ENCODE data around the gene ARF3.

The ARF3 gene

DNA sequence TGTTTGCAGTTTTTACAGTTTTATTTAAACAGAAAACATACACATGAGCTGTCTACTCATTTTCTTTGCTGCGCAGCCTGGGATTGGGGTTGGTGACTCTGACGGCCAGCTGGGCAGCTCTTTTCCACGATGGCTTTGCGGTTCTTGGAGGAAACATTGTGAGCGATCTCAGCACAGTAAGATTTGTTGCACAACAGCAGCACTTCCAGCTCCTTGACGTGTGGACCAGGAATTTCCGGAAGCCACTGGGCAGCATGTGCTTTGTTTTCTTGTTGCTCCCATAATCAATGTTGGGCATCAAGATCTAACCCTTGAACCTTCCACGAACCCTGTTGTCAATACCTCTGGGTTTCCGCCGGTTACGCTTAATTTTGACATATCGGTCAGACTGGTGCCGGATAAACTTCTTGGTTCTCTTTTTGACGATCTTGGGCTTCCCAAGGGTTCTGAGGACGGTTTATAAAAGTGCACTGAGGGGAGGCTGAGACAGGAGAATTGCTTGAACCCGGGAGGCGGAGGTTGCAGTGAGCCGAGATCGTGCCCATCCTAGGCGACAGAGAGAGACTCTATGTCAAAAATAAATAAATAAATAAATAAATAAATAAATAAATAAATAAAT, 53.8 kb downstream of the ARF3 start:
- no peak for DNase-seq (ENCODE audit: extremely low read depth, low read depth)

DNA sequence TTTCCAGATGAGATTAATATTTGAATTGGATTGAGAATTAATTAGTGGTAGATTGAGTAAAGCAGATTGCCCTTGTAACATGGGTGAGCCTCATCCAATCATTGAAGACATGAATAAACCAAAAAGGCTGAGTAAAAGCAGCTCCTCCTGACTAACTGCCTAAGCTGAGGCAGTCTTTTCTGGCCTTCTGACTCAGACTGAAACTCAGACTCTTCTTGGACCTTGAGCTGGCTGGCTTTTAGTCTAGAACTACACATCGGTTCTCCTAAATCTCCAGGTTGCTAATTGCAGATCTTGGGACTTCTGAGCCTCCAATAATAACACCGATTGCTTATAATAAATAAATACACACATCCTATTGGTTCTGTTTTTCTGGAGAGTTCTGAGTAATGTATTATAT, 56.0 kb downstream of the ARF3 start:
- no peak for DNase-seq (ENCODE audit: extremely low read depth, low read depth)
- TF ChIP-seq, protein P1, sequence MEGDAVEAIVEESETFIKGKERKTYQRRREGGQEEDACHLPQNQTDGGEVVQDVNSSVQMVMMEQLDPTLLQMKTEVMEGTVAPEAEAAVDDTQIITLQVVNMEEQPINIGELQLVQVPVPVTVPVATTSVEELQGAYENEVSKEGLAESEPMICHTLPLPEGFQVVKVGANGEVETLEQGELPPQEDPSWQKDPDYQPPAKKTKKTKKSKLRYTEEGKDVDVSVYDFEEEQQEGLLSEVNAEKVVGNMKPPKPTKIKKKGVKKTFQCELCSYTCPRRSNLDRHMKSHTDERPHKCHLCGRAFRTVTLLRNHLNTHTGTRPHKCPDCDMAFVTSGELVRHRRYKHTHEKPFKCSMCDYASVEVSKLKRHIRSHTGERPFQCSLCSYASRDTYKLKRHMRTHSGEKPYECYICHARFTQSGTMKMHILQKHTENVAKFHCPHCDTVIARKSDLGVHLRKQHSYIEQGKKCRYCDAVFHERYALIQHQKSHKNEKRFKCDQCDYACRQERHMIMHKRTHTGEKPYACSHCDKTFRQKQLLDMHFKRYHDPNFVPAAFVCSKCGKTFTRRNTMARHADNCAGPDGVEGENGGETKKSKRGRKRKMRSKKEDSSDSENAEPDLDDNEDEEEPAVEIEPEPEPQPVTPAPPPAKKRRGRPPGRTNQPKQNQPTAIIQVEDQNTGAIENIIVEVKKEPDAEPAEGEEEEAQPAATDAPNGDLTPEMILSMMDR (IDR thresholded peaks at IDR 0.05; ENCODE audit: low read depth, low read length), result no peak

More for the DNA sequence above, 53.8 kb downstream of the ARF3 start:
- TF ChIP-seq, protein P1 (IDR thresholded peaks at IDR 0.05; ENCODE audit: low read depth, low read length), result no peak

DNA sequence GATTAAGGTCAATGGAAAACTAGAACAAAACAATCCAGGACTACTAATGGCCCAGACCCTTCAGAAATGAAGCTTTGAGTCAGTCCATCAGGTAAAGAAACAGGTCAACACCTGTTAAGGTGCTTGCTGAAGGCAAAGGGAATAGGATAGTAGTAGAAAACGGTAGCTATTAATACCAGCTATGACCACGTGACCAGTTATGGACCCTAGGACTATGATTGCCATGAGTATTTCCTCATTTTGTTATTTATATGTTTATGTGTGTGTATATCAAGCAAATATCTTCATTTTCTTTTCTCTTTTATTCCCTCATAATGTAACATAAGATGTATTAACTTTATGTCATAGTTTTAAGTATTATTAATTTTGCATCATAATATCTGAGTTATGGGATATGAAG, 57.6 kb downstream of the ARF3 start:
- TF ChIP-seq, protein P1 (IDR thresholded peaks at IDR 0.05; ENCODE audit: low read depth, low read length), result no peak
- no peak for DNase-seq (ENCODE audit: extremely low read depth, low read depth)

DNA sequence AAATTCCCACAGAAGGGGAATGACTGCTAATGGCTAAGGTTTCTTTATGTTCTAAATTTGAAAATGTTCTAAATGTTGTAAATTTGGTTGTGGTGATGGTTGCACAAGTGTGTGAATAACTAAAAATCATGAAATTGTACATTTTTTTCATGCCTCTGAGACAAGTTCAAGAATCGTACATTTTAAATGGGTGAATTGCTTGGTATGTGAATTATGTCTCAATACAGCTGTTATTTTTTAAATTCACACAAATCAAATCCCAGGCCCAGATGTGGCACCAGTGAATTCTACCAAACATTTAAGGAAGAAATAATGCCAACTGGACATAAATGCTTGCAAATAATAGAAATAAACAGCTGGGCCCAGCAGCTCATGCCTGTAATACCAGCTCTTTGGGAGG, 63.0 kb downstream of the ARF3 start:
- TF ChIP-seq, protein P1 (IDR thresholded peaks at IDR 0.05; ENCODE audit: low read depth, low read length), result no peak
- DNase-seq (ENCODE audit: extremely low read depth, low read depth), result no peak

DNA sequence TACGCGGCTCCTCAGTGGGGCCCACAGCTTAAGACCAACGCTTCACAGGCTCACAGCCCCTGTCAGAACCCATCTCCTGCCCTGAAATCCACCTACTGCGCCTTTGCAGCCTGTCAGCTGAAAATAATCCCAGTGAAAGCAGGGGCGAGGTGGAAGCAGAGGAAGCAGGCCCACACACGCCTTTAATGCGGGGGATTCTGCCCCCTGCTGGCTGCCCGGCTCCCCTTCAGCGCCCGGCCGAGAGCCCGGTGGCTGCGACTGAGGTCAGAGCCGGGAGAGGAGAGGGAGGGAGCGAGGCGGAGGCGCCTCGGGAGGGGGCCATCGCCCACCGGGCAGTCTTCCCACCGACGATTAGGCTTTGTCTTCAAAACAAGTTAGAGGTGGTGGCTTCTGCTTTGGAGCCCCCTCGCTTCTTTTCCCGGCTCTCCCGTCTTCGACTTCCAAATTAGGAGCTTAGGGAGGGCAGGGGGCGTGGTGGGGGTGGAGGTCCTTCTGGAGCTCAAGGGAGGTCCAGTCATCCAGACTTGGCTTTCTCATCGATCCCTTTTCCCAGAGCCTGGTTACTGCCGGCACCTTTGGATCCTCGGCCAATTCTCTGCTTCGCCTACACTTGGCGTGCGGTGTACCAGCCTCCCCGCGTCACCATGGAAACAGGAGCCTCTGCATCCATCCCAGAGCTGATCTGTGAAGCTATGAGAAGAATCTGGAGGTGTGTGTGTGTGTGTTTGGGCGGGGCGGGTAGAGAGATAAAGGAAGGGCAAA, 66.4 kb downstream of the ARF3 start:
- peak; percentile 29 for DNase-seq (ENCODE audit: extremely low read depth, low read depth)
- TF ChIP-seq, protein P1 (IDR thresholded peaks at IDR 0.05; ENCODE audit: low read depth, low read length), result peak; percentile 96

DNA sequence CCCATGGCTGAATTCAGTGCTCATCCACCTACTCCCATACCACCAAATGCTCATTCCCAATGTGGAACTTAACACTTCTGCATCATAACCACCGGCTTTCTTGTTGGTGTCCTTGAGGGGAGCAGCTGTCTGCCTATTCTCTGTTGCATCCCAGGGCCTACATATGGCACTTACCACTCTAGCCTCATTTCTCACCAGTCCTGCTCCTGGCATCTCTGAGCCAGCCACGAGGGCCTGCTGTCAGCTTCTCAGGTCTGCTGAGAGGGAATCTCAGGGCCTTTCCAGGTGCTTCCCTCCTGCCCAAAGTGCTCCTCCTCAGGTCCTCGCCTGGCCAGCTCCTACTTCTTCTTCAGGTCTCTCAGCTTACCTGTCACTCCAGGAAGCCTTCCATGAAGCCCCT, 67.6 kb downstream of the ARF3 start:
- TF ChIP-seq, protein P1 (IDR thresholded peaks at IDR 0.05; ENCODE audit: low read depth, low read length), result no peak
- no peak for DNase-seq (ENCODE audit: extremely low read depth, low read depth)

Data from AG09319 (cell line).